Upper lobe of left lung (tissue), 6 donors: Measurements from ENCODE around the gene HDDC2. TPM values are rescaled to one million over a fixed set of nuclear protein-coding genes. Genes with fewer than 3 reads are reported as not detected.

ENCODE experiments used
- ATAC-seq, 2 donors: fragments of 200-7000 bp; cut with Tn5 transposase; one replicate each; pipeline ENCODE4 v1.9.1; 2022; ENCODE audit warnings: mild to moderate bottlenecking in 2 of 2, moderate library complexity in 2 of 2; ENCODE audit not compliant: low FRiP score in 2 of 2
- DNase-seq, 2 donors: peaks; one replicate each; pipeline ENCODE4 v3.0.0-alpha.2; 2019 to 2020
- H3K27ac ChIP-seq, 4 donors: fragments of 200-600 bp; sonication (generic); one replicate each; pipeline ENCODE4 v1.5.1; 2016 to 2019
- H3K27me3 ChIP-seq, 4 donors: fragments of 200-600 bp; sonication (generic); one replicate each; pipeline ENCODE4 v1.5.1; 2017 to 2019
- H3K36me3 ChIP-seq, 4 donors: fragments of 200-600 bp; sonication (generic); one replicate each; pipeline ENCODE4 v1.5.1; 2016 to 2019
- H3K4me1 ChIP-seq, 4 donors: fragments of 200-600 bp; sonication (generic); one replicate each; pipeline ENCODE4 v1.5.1; 2018 to 2019
- H3K4me3 ChIP-seq, 4 donors: fragments of 200-600 bp; sonication (generic); one replicate each; pipeline ENCODE4 v1.5.1; 2017 to 2019; ENCODE audit warnings: mild to moderate bottlenecking in 2 of 4, moderate library complexity in 1 of 4
- H3K9me3 ChIP-seq, 4 donors: fragments of 200-600 bp; sonication (generic); one replicate each; pipeline ENCODE4 v1.5.1; 2018 to 2019
- CTCF ChIP-seq, 6 experiments: fragments of 450-650 bp in 4 of 6; fragments of 200-600 bp in 2 of 6; sonication (generic) in 2 of 6; IDR thresholded peaks; one replicate each; pipeline ENCODE4 v1.5.1; 2016 to 2019; ENCODE audit warnings: antibody characterized with exemption in 6 of 6
- EP300 ChIP-seq, 4 donors: sonication (generic); formaldehyde crosslinking; IDR thresholded peaks; one replicate each; pipeline ENCODE4 v1.5.1; 2017; ENCODE audit warnings: antibody characterized with exemption in 4 of 4, control low read depth in 2 of 4
- POLR2A ChIP-seq, 4 donors: fragments of 450-650 bp; IDR thresholded peaks; one replicate each; pipeline ENCODE4 v1.5.1; 2016 to 2017; ENCODE audit warnings: antibody characterized with exemption in 4 of 4, mild to moderate bottlenecking in 2 of 4
- POLR2AphosphoS5 ChIP-seq, 2 donors: sonication (generic); formaldehyde crosslinking; IDR thresholded peaks; one replicate each; pipeline ENCODE4 v1.5.1; 2017; ENCODE audit warnings: antibody characterized with exemption in 2 of 2
- WGBS, 2 donors: methylation state at CpG; one replicate each; pipeline ENCODE4 v1.1.5; 2017 to 2018; 5-methylcytosine and 5-hydroxymethylcytosine counted together
- total RNA-seq, 6 donors: library from RNA; depleted of rRNA in 4 of 6; stranded (reverse); fragments of >200 nt in 4 of 6; gene quantifications; one replicate each; pipeline versions ENCODE4 v1.1.0 to v1.2.1, GENCODE V29; 2016 to 2021
- donor health status: DM: no; HTN: no; CAD: no; lungs with moderate emphysema.
- donor health status: DM: no; HTN: yes; CAD: no; lungs with severe emphysema.

The HDDC2 gene
- total RNA-seq, 6 donors from 2014 or later, result 31.4 to 57.5 (median 47.4) TPM

DNA sequence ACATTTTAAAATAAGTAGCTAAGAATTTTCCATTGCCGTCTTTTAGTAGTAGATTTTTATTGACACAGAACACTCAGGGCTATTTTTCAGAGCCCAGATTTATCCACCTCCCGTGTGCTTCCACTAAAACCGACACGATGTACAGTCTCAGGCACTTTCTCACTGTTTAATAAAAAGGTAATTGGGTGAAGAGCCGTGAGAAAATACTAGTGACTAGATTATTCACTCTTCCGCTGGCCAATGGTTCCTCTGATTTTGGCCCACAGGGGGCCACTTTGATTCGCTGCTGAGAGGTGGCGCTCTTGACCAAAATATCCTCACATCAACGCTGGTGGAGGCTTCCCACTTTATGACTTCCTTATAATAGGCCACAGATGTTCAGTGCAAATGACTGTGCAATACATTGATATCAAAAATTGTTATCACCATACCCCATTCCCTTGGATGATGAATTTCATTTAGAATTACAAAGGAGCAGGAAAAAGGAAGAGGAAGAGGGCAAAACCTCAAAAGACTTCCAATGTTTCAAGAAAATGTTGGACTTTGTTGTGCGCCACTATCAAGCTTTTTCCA is 12.3 kb upstream of the HDDC2 start:
- Histone ChIP-seq H3K4me1 (no peaks in the 10 kb centered on the region), H3K27ac (no peak overlapping the region), H3K27me3 (no peaks in the 10 kb centered on the region), H3K36me3 (no peaks in the 10 kb centered on the region), H3K4me3 (no peak overlapping the region), H3K9me3 (no peaks in the 10 kb centered on the region)
- TF ChIP-seq POLR2AphosphoS5 (IDR thresholded peaks at IDR 0.05) (no peak), POLR2A (IDR thresholded peaks at IDR 0.05) (no peak), CTCF (IDR thresholded peaks at IDR 0.05) (peak; percentile 42 to 73 (median 64)), EP300 (IDR thresholded peaks at IDR 0.05) (no peak)
- ATAC-seq (peak; percentile 66 to 93), DNase-seq (peak in 1 of 2 donors; percentile 57)
- 23 to 27% methylated on average over 10 of the region's 10 CpGs for WGBS, 2 donors

DNA sequence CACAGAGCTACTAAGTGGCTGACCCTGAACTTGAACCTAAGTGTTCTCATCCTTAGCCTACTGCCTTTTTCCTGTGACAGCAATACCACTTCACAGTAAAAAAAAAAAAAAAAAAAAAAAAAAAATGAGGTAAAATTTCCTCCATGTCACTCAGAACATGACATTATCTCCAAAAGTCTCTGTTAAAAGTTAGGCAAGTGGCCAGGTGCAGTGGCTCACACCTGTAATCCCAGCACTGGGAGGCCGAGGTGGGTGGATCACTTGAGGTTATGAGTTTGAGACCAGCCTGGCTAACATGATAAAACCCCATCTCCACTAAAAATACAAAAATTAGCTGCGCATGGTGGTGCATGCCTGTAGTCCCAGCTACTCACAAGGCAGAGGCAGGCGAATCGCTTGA is 11.2 kb upstream of the HDDC2 start:
- no peak overlapping the region for H3K4me3 ChIP-seq
- H3K27me3 ChIP-seq, result no peaks in the 10 kb centered on the region
- no peaks in the 10 kb centered on the region for H3K36me3 ChIP-seq
- no peaks in the 10 kb centered on the region for H3K9me3 ChIP-seq
- no peak for DNase-seq
- no peak for TF ChIP-seq POLR2A (IDR thresholded peaks at IDR 0.05)
- TF ChIP-seq POLR2AphosphoS5 (IDR thresholded peaks at IDR 0.05), result no peak
- TF ChIP-seq EP300 (IDR thresholded peaks at IDR 0.05), result no peak
- no peak for TF ChIP-seq CTCF (IDR thresholded peaks at IDR 0.05)
- WGBS, 2 donors, result 91 to 92% methylated on average over 4 of the region's 4 CpGs
- no peak for ATAC-seq
- H3K4me1 ChIP-seq, result no peaks in the 10 kb centered on the region
- no peak overlapping the region for H3K27ac ChIP-seq

DNA sequence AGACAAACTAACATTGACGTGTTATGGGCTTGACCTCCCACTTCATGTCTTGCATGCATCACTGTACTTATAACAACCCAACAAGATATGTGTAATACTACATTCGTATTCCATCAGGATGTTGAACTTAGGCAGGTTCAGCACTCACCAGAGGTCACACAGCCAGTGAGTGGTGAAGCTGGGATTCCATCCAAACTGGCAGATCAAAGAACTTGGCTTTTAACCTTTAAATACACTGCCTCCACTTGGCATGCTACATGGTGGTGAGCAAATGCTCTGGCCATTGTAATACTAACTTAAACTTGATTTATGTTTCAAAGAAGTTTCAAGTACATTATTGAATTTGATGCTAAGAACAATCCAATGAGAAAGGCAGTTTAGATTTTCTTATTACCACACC is 10.7 kb upstream of the HDDC2 start:
- ATAC-seq (no peak), DNase-seq (no peak)
- Histone ChIP-seq H3K4me1 (no peaks in the 10 kb centered on the region), H3K36me3 (no peaks in the 10 kb centered on the region), H3K27me3 (no peaks in the 10 kb centered on the region), H3K27ac (no peak overlapping the region), H3K4me3 (no peak overlapping the region), H3K9me3 (no peaks in the 10 kb centered on the region)
- 62 to 69% methylated on average over 2 of the region's 2 CpGs for WGBS, 2 donors
- no peak for TF ChIP-seq EP300 (IDR thresholded peaks at IDR 0.05)
- TF ChIP-seq POLR2AphosphoS5 (IDR thresholded peaks at IDR 0.05), result no peak
- TF ChIP-seq CTCF (IDR thresholded peaks at IDR 0.05), result no peak
- no peak for TF ChIP-seq POLR2A (IDR thresholded peaks at IDR 0.05)

DNA sequence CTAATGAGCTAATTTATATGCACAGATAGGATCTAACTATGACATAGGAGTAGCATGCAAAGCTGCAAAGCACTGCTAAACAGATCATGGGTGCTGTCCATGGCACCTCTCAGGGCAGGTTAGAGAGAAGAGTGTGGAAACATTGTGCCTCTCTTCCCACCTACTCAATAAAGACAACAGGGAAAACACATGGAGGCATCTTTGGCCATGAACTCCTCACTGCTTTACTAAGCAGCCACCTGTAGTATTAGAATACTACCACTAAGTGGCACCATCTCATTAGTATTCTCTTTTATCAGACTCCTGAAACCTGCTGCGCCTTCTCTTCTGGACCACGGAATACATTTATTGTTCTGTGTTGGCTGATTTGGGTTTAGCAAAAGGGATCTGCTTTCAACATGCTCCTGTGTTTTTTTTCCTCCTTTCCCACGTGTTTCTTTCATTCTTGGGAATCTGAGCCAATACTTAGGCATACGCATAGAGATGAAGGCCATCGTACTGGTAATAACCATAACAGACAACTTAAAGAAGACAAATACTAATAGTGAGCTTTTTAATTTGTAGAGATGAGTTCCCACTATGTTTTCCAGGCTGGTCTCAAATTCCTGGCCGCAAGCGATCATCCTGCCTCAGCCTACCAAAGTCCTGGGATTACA is 9.4 kb upstream of the HDDC2 start:
- H3K4me3 ChIP-seq, result no peak overlapping the region
- H3K27ac ChIP-seq, result no peak overlapping the region
- WGBS, 2 donors, result 49 to 55% methylated on average over 7 of the region's 7 CpGs
- TF ChIP-seq CTCF (IDR thresholded peaks at IDR 0.05), result peak; percentile 65 to 86 (median 82)
- TF ChIP-seq POLR2A (IDR thresholded peaks at IDR 0.05), result no peak
- H3K27me3 ChIP-seq, result no peaks in the 10 kb centered on the region
- DNase-seq, result no peak
- H3K4me1 ChIP-seq, result no peaks in the 10 kb centered on the region
- no peaks in the 10 kb centered on the region for H3K36me3 ChIP-seq
- H3K9me3 ChIP-seq, result no peaks in the 10 kb centered on the region
- peak; percentile 78 to 87 for ATAC-seq
